ENCODE measurements around the gene NXPH1.

The NXPH1 gene

GRCh38 chr7:8499128-8499527, 65.7 kb downstream of the NXPH1 start:
- H3K27ac ChIP-seq: no peak overlapping the region
- no peak for DNase-seq (ENCODE audit: low read depth, low spot score)
- no peaks in the 10 kb centered on the region for H3K9me3 ChIP-seq (ENCODE audit: low read depth, low read length)
- H3K36me3 ChIP-seq (ENCODE audit: insufficient read depth, low read length): no peaks in the 10 kb centered on the region
- H3K9ac ChIP-seq (ENCODE audit: insufficient read length): no peak overlapping the region
- H3K4me3 ChIP-seq: no peak overlapping the region
- no peak for TF ChIP-seq EZH2 (IDR thresholded peaks at IDR 0.05)
- TF ChIP-seq POLR2AphosphoS5 (IDR thresholded peaks at IDR 0.05; ENCODE audit: borderline replicate concordance, low read depth, low read length): no peak
- TF ChIP-seq FOXP2 (optimal IDR thresholded peaks at IDR 0.05; ENCODE audit: control extremely low read depth, extremely low read length, insufficient read depth): no peak

GRCh38 chr7:8500286-8500685, 66.9 kb downstream of the NXPH1 start:
- H3K9ac ChIP-seq (ENCODE audit: insufficient read length): no peak overlapping the region
- H3K36me3 ChIP-seq (ENCODE audit: insufficient read depth, low read length): no peaks in the 10 kb centered on the region
- H3K9me3 ChIP-seq (ENCODE audit: low read depth, low read length): no peaks in the 10 kb centered on the region
- no peak overlapping the region for H3K4me3 ChIP-seq
- H3K27ac ChIP-seq: no peak overlapping the region
- DNase-seq (ENCODE audit: low read depth, low spot score): no peak
- TF ChIP-seq FOXP2 (optimal IDR thresholded peaks at IDR 0.05; ENCODE audit: control extremely low read depth, extremely low read length, insufficient read depth) (no peak), POLR2AphosphoS5 (IDR thresholded peaks at IDR 0.05; ENCODE audit: borderline replicate concordance, low read depth, low read length) (no peak), EZH2 (IDR thresholded peaks at IDR 0.05) (no peak)

- H3K9ac ChIP-seq (ENCODE audit: insufficient read length): no peak overlapping the region
- no peaks in the 10 kb centered on the region for H3K36me3 ChIP-seq (ENCODE audit: insufficient read depth, low read length)
- TF ChIP-seq FOXP2 (optimal IDR thresholded peaks at IDR 0.05; ENCODE audit: control extremely low read depth, extremely low read length, insufficient read depth) (no peak), EZH2 (IDR thresholded peaks at IDR 0.05) (no peak), POLR2AphosphoS5 (IDR thresholded peaks at IDR 0.05; ENCODE audit: borderline replicate concordance, low read depth, low read length) (no peak)
- H3K9me3 ChIP-seq (ENCODE audit: low read depth, low read length): no peaks in the 10 kb centered on the region
- no peak overlapping the region for H3K27ac ChIP-seq
- H3K4me3 ChIP-seq: no peak overlapping the region
- DNase-seq (ENCODE audit: low read depth, low spot score): no peak
Observed at GRCh38 chr7:8507566-8507965, 74.2 kb downstream of the NXPH1 start.

- H3K4me3 ChIP-seq: no peak overlapping the region
- no peaks in the 10 kb centered on the region for H3K36me3 ChIP-seq (ENCODE audit: insufficient read depth, low read length)
- no peaks in the 10 kb centered on the region for H3K9me3 ChIP-seq (ENCODE audit: low read depth, low read length)
- no peak overlapping the region for H3K27ac ChIP-seq
- DNase-seq (ENCODE audit: low read depth, low spot score): no peak
- H3K9ac ChIP-seq (ENCODE audit: insufficient read length): no peak overlapping the region
- TF ChIP-seq EZH2 (IDR thresholded peaks at IDR 0.05) (no peak), FOXP2 (optimal IDR thresholded peaks at IDR 0.05; ENCODE audit: control extremely low read depth, extremely low read length, insufficient read depth) (no peak), POLR2AphosphoS5 (IDR thresholded peaks at IDR 0.05; ENCODE audit: borderline replicate concordance, low read depth, low read length) (no peak)
Observed at GRCh38 chr7:8509621-8510020, 76.2 kb downstream of the NXPH1 start.

GRCh38 chr7:8511855-8512254, 78.4 kb downstream of the NXPH1 start:
- TF ChIP-seq EZH2 (IDR thresholded peaks at IDR 0.05) (no peak), POLR2AphosphoS5 (IDR thresholded peaks at IDR 0.05; ENCODE audit: borderline replicate concordance, low read depth, low read length) (no peak), FOXP2 (optimal IDR thresholded peaks at IDR 0.05; ENCODE audit: control extremely low read depth, extremely low read length, insufficient read depth) (no peak)
- no peak overlapping the region for H3K27ac ChIP-seq
- no peak overlapping the region for H3K4me3 ChIP-seq
- no peaks in the 10 kb centered on the region for H3K36me3 ChIP-seq (ENCODE audit: insufficient read depth, low read length)
- H3K9ac ChIP-seq (ENCODE audit: insufficient read length): no peak overlapping the region
- H3K9me3 ChIP-seq (ENCODE audit: low read depth, low read length): no peaks in the 10 kb centered on the region
- no peak for DNase-seq (ENCODE audit: low read depth, low spot score)

- Histone ChIP-seq H3K27ac (no peak overlapping the region), H3K9ac (ENCODE audit: insufficient read length) (no peak overlapping the region), H3K4me3 (no peak overlapping the region), H3K9me3 (ENCODE audit: low read depth, low read length) (no peaks in the 10 kb centered on the region), H3K36me3 (ENCODE audit: insufficient read depth, low read length) (no peaks in the 10 kb centered on the region)
- no peak for DNase-seq (ENCODE audit: low read depth, low spot score)
- TF ChIP-seq POLR2AphosphoS5 (IDR thresholded peaks at IDR 0.05; ENCODE audit: borderline replicate concordance, low read depth, low read length): no peak
- no peak for TF ChIP-seq EZH2 (IDR thresholded peaks at IDR 0.05)
- TF ChIP-seq FOXP2 (optimal IDR thresholded peaks at IDR 0.05; ENCODE audit: control extremely low read depth, extremely low read length, insufficient read depth): no peak
Observed at GRCh38 chr7:8514781-8515519, 81.5 kb downstream of the NXPH1 start.

- no peak for DNase-seq (ENCODE audit: low read depth, low spot score)
- no peaks in the 10 kb centered on the region for H3K9me3 ChIP-seq (ENCODE audit: low read depth, low read length)
- no peaks in the 10 kb centered on the region for H3K36me3 ChIP-seq (ENCODE audit: insufficient read depth, low read length)
- no peak for TF ChIP-seq FOXP2 (optimal IDR thresholded peaks at IDR 0.05; ENCODE audit: control extremely low read depth, extremely low read length, insufficient read depth)
- TF ChIP-seq POLR2AphosphoS5 (IDR thresholded peaks at IDR 0.05; ENCODE audit: borderline replicate concordance, low read depth, low read length): no peak
- no peak for TF ChIP-seq EZH2 (IDR thresholded peaks at IDR 0.05)
- H3K4me3 ChIP-seq: no peak overlapping the region
- no peak overlapping the region for H3K9ac ChIP-seq (ENCODE audit: insufficient read length)
- H3K27ac ChIP-seq: no peak overlapping the region
Observed at GRCh38 chr7:8515640-8516185, 82.3 kb downstream of the NXPH1 start.

GRCh38 chr7:8516976-8517375, 83.6 kb downstream of the NXPH1 start:
- TF ChIP-seq FOXP2 (optimal IDR thresholded peaks at IDR 0.05; ENCODE audit: control extremely low read depth, extremely low read length, insufficient read depth) (no peak), POLR2AphosphoS5 (IDR thresholded peaks at IDR 0.05; ENCODE audit: borderline replicate concordance, low read depth, low read length) (no peak), EZH2 (IDR thresholded peaks at IDR 0.05) (no peak)
- no peak overlapping the region for H3K4me3 ChIP-seq
- no peak for DNase-seq (ENCODE audit: low read depth, low spot score)
- no peaks in the 10 kb centered on the region for H3K36me3 ChIP-seq (ENCODE audit: insufficient read depth, low read length)
- no peak overlapping the region for H3K27ac ChIP-seq
- no peak overlapping the region for H3K9ac ChIP-seq (ENCODE audit: insufficient read length)
- no peaks in the 10 kb centered on the region for H3K9me3 ChIP-seq (ENCODE audit: low read depth, low read length)
